ENCODE results near the gene CWF19L1. TPM values are rescaled to one million over a fixed set of nuclear protein-coding genes. Genes with fewer than 3 reads are reported as not detected.

CWF19L1 gene
- 26.7 and 31.2 TPM in 2 replicates for total RNA-seq

DNA sequence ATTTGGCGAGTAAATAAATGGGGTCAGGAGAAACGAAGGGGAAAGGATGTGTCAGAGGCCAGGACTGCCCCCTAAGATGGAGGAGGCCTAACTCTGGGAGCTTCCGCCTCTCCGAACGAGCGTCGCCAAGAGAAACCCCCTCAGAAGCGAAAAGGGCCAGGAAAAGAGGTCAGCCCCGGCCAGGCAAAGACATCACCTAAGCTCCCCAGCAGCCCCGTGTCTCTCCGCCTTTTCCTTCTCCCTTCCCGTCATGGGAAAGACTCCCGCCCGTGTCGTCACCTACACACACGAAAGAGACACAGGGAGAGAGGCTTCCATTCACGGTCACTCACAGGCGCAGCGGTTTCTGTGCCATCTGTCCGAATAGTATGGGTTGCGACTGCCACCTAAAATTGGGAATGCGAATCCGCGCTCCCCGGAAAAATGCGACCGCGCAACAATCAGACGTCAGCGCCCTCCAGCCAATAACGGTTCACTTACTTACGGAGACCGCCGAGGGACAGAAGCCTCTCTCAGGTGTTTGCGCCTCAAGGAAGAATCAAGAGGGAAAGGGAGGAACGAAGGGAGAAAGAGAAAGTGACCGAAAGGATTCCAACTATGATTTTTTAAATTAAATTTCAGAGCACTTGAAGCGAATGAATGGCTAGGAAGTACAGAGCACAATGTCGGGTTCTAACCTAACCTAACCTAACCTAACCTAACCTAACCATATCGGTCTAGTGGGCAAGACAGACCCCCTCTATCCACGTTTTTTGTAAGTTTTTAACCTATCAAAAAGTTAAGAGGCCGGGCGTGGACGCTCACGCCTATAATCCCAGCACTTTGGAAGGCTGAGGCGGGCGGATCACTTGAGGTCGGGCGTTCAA is at the start of gene CWF19L1:
Gene CWF19L1, minus strand, starts transcription at position 400 of the 866 bp plus-strand sequence. Its CDS starts 45 bp downstream, at position 355.

DNA sequence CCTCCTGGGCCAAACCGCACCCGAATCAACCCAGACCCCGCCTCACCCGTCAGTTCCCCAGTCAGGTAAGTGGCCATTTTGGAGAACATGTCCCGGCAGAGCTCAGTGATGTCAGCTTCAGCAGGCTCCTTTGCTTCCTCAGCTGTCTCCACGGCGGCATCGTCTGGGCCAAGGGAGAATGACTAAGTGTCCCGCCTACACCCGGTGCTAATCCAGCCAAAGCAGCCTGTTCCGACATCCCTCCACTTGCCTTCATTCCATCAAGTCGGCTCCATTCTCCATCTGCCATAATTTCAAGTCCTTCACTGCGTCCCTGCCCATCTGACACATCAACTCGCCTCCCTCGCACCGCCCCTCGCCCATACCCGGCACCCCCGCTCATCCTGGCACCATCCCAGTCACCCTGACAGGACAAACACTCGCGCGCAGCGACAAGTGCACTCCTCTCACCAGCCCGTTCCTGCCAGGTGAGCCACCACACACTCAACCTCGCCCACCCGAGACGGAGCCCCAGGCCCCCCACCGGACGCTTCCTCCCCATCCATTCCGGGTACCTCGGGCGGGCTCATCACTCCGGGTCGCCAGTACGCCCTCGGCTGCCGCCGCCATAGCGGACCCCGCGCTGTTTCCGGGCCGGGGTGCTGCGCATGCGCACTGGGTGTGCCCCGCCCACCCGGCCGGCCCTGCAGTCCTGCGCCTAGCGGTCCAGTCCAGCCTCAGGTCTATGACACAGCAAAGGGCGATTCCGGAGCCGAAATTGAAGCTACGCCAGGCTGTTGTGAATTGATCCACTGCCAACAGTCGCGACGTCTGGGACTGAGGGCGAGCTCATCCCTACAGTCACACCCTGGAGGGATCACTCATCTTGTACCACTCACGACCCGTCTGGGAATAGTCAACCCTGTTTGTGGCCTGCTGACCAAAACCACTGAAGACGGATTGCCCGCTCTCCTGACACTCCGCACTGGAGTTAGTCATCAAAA is 18.9 kb upstream of the CWF19L1 start, which contains the start of gene BLOC1S2:
Gene BLOC1S2, minus strand, starts transcription at position 630 of the 983 bp plus-strand sequence. Its CDS starts 21 bp downstream, at position 609.

DNA sequence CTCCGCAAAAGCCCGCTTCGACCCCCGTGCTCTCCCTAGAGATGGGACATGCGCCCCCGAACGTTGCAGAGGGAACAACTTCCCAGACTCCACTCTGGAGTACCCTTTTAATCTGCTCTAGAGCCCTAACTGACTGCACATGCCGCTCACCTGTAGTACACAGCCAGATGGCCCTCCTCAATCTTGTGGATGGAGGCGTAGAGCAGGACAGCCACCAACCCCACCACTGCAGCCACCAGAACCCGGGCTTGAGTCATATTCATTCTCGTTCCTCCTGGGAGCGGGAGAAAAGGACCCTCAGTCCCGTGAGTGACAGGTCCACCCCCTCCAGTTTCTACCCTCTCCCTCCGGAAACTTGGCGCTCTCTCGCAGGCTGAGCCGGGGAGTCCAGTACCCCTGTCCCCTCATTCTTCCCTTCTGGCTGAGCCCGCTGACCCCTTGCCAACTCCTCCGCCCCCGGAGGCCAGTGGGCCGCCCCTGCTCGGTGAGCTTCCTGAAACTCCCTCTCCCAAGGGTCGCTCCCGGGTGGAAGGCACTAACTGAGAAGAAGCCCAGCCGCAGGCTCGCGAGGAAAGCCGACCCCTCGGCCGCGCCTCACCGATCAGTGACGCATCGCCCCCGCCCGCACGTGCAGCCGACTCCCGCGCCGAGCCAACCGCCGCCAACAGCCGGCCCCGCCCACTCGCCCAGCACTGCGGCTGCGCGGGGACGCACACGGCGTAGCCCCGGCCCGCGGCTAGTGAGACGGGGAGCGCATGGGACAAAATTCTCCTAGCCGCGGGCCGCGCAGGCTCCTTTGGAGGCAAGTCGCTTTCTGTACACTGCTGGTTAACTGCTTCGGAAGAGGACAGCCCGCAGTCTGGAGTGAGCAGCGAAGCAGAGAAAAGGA is 81.8 kb downstream of the CWF19L1 start, which contains the start of gene ERLIN1:
Gene ERLIN1, minus strand, starts transcription at position 666 of the 889 bp plus-strand sequence. Its CDS starts 403 bp downstream, at position 263.

Other genes starting within 250 kb of the CWF19L1 start
- gene CPN1, start 185.8 kb downstream of the CWF19L1 start, total RNA-seq = not detected in 2 replicates
- 37.4 and 42.2 TPM in 2 replicates for gene ERLIN1, start 81.6 kb downstream of the CWF19L1 start, total RNA-seq
- 19.4 and 19.5 TPM in 2 replicates for gene CHUK, start 38.0 kb downstream of the CWF19L1 start, total RNA-seq
- gene BLOC1S2, start 19.0 kb upstream of the CWF19L1 start, total RNA-seq = 68.8 and 77.6 TPM in 2 replicates
- gene PKD2L1, start 62.6 kb upstream of the CWF19L1 start, total RNA-seq = not detected in 2 replicates
- gene SCD, start 79.6 kb upstream of the CWF19L1 start, total RNA-seq = 238 and 239 TPM in 2 replicates
- gene WNT8B, start 195.4 kb upstream of the CWF19L1 start, total RNA-seq = not detected in 2 replicates